Esophagus squamous epithelium (tissue), 4 donors: ENCODE results near the gene CEP20.

Source experiments
- CTCF ChIP-seq, 6 experiments: fragments of 450-650 bp in 4 of 6; fragments of 200-600 bp in 2 of 6; sonication (generic) in 2 of 6; IDR thresholded peaks; one replicate each; pipeline ENCODE4 v1.5.1; 2016 to 2019; ENCODE audit warnings: antibody characterized with exemption in 6 of 6, mild to moderate bottlenecking in 4 of 6, moderate library complexity in 4 of 6
- POLR2A ChIP-seq, 4 donors: fragments of 450-650 bp; IDR thresholded peaks; one replicate each; pipeline ENCODE4 v1.6.1; 2017; ENCODE audit warnings: antibody characterized with exemption in 4 of 4, mild to moderate bottlenecking in 4 of 4, moderate library complexity in 3 of 4

GRCh38 chr16:15847611-15848175, 40.7 kb downstream of the CEP20 start:
- TF ChIP-seq CTCF (IDR thresholded peaks at IDR 0.05) (no peak), POLR2A (IDR thresholded peaks at IDR 0.05) (no peak)
